GM12873 (cell line): ENCODE results near the gene PHPT1.

Experiments used
- TF ChIP-seq, protein P1 (sequence below): IDR thresholded peaks from 2 replicates; pipeline ENCODE4 v1.5.1; 2012; ENCODE audit warnings: low read depth, mild to moderate bottlenecking, moderate library complexity, low read length, control low read depth; ENCODE audit not compliant: insufficient read depth; ENCODE audit errors: missing control alignments

The PHPT1 gene

DNA sequence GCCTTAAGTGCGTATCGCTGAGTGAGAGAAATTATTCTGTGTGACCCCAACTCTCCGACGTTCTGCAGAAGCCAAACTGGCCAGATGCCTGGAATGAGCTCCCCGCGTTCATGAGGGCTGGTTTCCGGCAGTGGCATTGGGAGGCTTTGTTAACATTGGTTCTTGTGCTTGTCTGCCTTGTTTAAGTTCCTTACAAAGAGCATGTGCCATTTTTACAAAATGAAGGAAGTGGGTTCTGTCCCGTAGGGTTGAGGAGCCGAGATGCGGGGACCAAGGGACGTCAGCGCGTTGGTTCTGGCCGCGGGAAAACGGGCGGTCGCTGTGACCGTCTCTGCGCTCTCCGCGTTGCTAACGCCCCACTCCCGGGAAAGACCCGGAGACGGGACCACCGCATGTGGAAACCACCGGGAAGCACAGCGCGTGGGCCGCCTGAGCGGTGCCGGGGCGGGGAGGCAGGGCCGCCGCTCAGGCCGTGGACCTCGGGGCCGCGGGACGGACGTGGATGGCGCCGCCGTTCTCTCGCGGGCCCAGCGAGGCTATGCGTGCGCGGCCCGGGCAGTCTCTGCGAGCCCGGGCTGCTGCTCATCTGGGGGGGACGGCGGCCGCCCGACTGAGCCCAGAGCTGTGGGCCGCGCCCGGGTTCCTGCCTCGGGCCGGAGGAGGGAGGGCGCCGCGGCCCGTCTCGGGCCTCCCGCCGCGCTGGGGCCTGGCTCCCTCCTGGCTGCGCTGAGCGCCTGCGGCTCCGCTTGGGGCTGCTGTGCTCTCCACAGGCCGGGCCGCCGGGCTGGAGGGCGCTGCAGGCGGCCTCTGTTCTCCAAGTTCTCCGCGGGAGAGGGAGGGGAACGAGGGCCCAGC is 28.0 kb upstream of the PHPT1 start:
- TF ChIP-seq, protein P1, sequence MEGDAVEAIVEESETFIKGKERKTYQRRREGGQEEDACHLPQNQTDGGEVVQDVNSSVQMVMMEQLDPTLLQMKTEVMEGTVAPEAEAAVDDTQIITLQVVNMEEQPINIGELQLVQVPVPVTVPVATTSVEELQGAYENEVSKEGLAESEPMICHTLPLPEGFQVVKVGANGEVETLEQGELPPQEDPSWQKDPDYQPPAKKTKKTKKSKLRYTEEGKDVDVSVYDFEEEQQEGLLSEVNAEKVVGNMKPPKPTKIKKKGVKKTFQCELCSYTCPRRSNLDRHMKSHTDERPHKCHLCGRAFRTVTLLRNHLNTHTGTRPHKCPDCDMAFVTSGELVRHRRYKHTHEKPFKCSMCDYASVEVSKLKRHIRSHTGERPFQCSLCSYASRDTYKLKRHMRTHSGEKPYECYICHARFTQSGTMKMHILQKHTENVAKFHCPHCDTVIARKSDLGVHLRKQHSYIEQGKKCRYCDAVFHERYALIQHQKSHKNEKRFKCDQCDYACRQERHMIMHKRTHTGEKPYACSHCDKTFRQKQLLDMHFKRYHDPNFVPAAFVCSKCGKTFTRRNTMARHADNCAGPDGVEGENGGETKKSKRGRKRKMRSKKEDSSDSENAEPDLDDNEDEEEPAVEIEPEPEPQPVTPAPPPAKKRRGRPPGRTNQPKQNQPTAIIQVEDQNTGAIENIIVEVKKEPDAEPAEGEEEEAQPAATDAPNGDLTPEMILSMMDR = no peak

- TF ChIP-seq, protein P1 = no peak
Measured at GRCh38 chr9:136821826-136822544, 27.2 kb upstream of the PHPT1 start.

DNA sequence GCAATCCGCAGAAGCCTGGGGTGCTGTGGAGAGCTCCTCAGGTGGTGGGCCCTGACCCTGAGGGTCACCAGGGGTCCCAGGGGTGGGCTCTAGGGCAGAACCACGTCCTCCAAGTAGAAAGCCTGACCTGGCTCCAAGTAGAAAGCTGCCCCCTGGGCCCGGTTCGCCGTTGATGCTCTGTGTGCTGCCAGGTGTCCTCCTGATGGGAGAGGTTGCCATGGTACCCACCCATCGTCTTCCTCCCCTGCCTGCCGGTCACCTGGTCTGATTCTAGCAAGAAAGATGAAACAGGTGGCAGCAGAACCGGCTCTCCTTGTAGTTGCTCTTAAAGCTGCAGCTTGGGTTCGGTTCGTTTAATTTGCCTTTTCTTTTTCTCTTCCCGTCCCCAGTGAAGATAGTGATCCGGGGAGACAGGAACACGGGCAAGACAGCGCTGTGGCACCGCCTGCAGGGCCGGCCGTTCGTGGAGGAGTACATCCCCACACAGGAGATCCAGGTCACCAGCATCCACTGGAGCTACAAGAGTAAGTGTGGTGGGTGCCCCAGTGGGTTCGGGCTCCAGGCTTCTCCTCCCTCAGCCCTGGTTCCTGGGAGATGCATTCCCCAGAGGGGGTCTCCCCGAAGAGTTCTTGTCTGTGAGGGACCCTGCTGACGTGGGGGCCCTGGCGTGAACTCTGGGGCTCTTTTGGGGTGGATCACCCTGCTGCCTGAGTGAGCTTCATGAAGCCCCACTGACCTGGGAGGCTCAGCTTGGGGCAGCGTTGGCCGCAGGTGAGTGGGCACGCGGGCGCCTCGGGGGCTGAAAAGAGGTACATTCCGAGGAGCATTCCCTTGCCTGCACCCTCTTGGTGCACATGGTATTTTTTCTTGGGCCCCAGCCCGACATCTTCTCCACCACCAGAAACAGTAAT is 25.8 kb upstream of the PHPT1 start:
- TF ChIP-seq, protein P1 = no peak

DNA sequence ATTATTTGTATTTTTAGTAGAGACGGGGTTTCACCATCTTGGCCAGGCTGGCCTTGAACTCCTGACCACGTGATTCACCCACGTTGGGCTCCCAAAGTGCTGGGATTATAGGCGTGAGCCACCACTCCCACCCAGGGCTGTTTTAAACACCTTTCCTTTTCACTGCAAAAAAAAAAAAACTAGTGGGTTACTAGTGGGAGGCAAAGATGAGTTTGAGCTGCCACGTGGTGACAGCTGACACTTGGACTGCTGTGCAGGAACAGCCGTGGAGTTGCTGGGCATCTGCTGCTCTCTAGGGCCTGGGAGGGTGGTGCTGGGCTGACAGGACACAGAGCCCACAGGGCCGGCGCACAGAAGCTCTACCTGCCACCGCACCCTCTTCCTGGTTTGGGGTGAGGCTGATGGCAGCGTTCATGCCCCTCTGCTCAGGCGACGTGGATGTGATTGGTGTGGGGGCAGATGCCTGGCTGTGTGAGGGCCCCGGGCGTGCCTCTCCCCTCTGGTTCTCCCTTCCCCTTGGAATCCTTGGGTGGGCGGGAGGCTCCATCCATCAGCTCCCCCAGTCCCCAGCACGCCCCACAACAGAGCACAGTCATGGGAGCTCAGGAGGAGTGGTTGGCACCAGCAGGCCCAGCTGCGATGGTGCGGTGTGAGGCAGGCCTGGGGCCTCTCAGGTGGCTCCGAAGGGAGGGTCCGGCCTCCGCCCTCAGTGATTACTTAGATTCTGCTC is 24.5 kb upstream of the PHPT1 start:
- TF ChIP-seq, protein P1 = no peak

DNA sequence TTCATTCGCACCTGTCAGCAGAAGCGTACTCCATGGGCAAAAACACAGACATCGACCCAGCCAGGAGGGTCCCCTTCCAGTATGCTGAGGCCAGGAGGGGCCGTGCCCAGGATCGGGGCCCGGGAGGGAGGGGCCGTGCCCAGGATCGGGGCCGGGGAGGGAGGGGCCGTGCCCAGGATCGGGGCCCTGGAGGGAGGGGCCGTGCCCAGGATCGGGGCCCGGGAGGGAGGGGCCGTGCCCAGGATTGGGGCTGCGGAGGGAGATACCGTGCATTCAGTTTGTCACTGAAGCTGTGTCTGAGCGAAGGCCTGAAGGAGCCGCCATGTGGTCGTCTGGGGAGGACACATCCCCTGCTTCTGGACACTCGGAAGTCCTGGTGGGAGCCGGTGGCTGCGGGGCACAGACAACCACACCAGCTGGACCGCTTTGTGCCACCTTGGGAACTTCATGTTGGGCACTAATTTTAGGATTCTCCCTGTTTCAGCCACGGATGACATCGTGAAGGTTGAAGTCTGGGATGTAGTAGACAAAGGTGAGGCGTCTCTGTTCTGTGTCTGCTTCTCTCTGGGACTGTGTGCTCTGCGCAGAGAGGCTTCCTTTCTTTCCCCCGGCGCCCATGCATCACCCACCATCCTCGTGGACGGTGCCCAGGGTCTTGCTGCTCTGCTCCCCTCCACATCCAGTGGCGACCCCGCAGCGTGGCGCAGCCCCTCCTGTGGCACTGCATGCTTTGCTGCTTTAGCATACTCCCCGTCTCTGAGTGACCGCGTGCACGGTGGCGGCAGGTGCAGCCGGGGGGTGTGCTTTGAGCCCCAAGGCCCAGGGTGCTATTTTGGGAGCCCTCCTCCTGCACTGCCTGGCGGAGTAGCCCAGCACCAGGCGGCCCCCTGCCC is 23.7 kb upstream of the PHPT1 start:
- TF ChIP-seq, protein P1 = no peak

DNA sequence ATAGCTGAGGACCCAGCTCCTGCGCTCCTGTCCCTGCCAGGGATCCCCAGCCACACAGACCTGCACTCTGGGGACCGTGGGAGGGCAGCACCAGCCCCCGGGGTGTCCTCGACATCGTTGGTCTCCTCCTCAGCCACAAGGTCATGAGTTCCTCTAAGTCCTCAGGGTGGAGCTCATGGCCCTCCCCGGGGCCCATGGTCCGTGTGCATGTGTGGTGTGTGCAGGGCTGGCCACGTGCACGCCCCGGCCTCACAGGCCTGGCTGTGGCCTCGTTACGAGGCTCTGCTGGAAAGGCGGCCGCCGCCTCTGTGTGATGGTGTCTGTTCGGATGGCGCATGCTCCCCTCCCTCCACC is 23.0 kb upstream of the PHPT1 start:
- TF ChIP-seq, protein P1 = no peak
